ENCODE measurements around the gene PTPRR. TPM values are rescaled to one million over a fixed set of nuclear protein-coding genes. Genes with fewer than 3 reads are reported as not detected.

Gene PTPRR
- total RNA-seq, 1 donor: not detected

- no peak for DNase-seq (ENCODE audit: low read depth)
- TF ChIP-seq CTCF (IDR thresholded peaks at IDR 0.05; ENCODE audit: insufficient read depth, low read depth, low read length): no peak
- no peak overlapping the region for H3K4me3 ChIP-seq (ENCODE audit: low read depth, low read length)
Observed at GRCh38 chr12:70721656-70722357, 198.7 kb downstream of the PTPRR start.

DNA sequence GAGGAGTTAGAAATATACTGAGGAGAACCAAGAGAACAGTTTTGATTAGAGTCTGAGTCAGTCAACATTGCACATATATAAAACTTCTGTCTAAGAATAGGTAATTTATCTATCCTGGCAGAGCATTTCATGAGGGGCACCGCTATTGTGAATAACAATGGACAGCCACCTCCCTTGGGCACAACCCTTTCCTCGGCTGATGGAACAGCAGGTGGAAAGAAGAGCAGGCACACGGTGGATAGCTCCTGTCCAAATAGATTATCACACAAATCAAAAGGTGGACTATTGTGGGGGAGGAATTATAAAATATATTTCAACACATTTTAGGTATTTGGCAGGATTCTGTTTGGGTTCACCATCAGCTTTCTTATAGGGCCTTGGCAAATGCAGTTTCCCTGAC is 199.3 kb downstream of the PTPRR start:
- no peak for TF ChIP-seq CTCF (IDR thresholded peaks at IDR 0.05; ENCODE audit: insufficient read depth, low read depth, low read length)
- no peak for DNase-seq (ENCODE audit: low read depth)
- H3K4me3 ChIP-seq (ENCODE audit: low read depth, low read length): no peak overlapping the region

- DNase-seq (ENCODE audit: low read depth): peak; percentile 37
- peak; percentile 98 for TF ChIP-seq CTCF (IDR thresholded peaks at IDR 0.05; ENCODE audit: insufficient read depth, low read depth, low read length)
Observed at GRCh38 chr12:70719672-70720420, 200.7 kb downstream of the PTPRR start.

DNA sequence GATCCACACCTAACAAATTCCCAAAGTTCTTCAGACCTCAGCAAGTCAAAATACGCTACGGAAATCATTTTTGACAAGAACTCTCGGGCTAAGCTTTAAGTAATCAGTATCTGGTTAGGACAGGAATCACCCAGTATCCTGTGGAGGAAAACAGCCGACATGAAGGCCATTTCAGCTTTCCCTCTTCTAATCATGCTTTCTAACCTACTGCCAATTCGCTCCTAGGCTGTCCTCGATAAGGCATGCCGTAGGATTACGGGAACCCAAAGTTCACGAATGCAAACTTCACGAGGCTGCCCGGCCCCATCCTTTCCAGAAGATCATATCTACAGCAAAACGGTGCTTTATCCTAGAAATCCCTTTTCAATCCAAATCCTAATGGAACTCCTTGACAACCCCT is 201.5 kb downstream of the PTPRR start:
- TF ChIP-seq CTCF (IDR thresholded peaks at IDR 0.05; ENCODE audit: insufficient read depth, low read depth, low read length): no peak
- H3K4me3 ChIP-seq (ENCODE audit: low read depth, low read length): no peak overlapping the region
- no peak for DNase-seq (ENCODE audit: low read depth)

More at GRCh38 chr12:70719672-70720420, 200.7 kb downstream of the PTPRR start:
- H3K4me3 ChIP-seq (ENCODE audit: low read depth, low read length): peak overlapping the region; percentile 28

GRCh38 chr12:70711831-70712230 is 208.7 kb downstream of the PTPRR start:
- no peak overlapping the region for H3K4me3 ChIP-seq (ENCODE audit: low read depth, low read length)
- DNase-seq (ENCODE audit: low read depth): no peak
- no peak for TF ChIP-seq CTCF (IDR thresholded peaks at IDR 0.05; ENCODE audit: insufficient read depth, low read depth, low read length)

DNA sequence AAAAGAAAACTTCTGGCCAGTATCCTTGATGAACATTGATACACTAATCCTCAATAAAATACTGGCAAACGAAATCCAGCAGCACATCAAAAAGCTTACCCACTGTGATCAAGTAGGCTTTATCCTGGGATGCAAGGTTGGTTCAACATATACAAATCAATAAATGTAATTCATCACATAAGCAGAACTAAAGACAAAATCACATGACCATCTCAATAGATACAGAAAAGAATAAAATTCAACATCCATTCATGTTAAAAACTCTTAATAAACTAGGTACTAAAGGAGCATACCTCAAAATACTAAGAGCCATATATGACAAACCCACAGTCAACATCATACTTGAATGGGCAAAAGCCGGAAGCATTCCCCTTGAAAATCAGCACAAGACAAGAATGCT is 211.5 kb downstream of the PTPRR start:
- TF ChIP-seq CTCF (IDR thresholded peaks at IDR 0.05; ENCODE audit: insufficient read depth, low read depth, low read length): no peak
- no peak for DNase-seq (ENCODE audit: low read depth)

More for the DNA sequence above, 211.5 kb downstream of the PTPRR start:
- H3K4me3 ChIP-seq (ENCODE audit: low read depth, low read length): no peak overlapping the region

Data from fibroblast of villous mesenchyme (primary cell).